ENCODE measurements around the gene C5orf63. TPM values are rescaled to one million over a fixed set of nuclear protein-coding genes. Genes with fewer than 3 reads are reported as not detected.
A peak's percentile ranks its signal among the peaks of the same experiment; 100 is the strongest.

C5orf63 gene
- total and polyA plus RNA-seq, 4 donors: 2.1 to 6.4 (median 3.8) TPM

DNA sequence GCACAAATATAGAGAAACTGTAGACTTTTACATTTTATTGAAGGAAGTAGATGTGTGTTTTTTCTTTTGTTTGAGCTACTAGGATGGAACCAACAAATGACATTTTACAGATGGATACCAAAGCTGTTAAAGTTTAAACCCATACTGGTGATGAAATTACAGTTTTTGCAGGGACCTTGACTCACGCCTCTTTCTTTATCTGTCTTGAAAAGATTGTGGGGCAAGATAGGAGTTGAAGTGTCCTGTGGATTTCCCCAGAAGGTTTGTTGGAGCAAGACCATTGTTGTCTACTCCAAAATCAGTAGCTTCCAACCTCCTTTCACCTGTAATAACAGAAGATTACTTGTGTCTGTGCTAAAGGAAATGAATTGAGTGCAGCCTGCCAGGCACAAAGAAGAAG, 4.1 kb upstream of the C5orf63 start:
- peaks cover 0 to 4% (median 0%) of the 10 kb centered on the region in 4 donors for H3K4me1 ChIP-seq (ENCODE audit: control insufficient read depth in 4 of 4, insufficient read depth in 4 of 4, low read length in 3 of 4)
- no peaks in the 10 kb centered on the region for H3K9me3 ChIP-seq (ENCODE audit: control insufficient read depth in 4 of 4, low read length in 3 of 4)
- TF ChIP-seq, protein P1, sequence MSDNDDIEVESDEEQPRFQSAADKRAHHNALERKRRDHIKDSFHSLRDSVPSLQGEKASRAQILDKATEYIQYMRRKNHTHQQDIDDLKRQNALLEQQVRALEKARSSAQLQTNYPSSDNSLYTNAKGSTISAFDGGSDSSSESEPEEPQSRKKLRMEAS (IDR thresholded peaks at IDR 0.05): no peak
- TF ChIP-seq FOXA1 (IDR thresholded peaks at IDR 0.05) (no peak), SP1 (IDR thresholded peaks at IDR 0.05) (no peak), TAF1 (conservative IDR thresholded peaks at IDR 0.05) (no peak), HNF4G (IDR thresholded peaks at IDR 0.05) (no peak), RXRA (IDR thresholded peaks at IDR 0.05) (no peak)
- TF ChIP-seq, protein P2, sequence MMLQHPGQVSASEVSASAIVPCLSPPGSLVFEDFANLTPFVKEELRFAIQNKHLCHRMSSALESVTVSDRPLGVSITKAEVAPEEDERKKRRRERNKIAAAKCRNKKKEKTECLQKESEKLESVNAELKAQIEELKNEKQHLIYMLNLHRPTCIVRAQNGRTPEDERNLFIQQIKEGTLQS (IDR thresholded peaks at IDR 0.05): no peak
- no peaks in the 10 kb centered on the region for H3K27me3 ChIP-seq (ENCODE audit: control insufficient read depth in 4 of 4, insufficient read depth in 4 of 4, low read length in 3 of 4)
- H3K9ac ChIP-seq (ENCODE audit: low read depth in 1 of 2, low read length in 2 of 2): no peak overlapping the region
- no peak overlapping the region for H3K4me3 ChIP-seq (ENCODE audit: low read depth in 1 of 3, low read length in 3 of 3)
- no peak overlapping the region for H3K27ac ChIP-seq (ENCODE audit: low read depth in 1 of 2, low read length in 2 of 2)
- no peaks in the 10 kb centered on the region for H3K36me3 ChIP-seq (ENCODE audit: control insufficient read depth in 4 of 4, insufficient read depth in 3 of 4, low read depth in 1 of 4, low read length in 3 of 4)
- 59% methylated on average over 1 of the region's 1 CpG for WGBS
- no peak for DNase-seq (ENCODE audit: low spot score)

DNA sequence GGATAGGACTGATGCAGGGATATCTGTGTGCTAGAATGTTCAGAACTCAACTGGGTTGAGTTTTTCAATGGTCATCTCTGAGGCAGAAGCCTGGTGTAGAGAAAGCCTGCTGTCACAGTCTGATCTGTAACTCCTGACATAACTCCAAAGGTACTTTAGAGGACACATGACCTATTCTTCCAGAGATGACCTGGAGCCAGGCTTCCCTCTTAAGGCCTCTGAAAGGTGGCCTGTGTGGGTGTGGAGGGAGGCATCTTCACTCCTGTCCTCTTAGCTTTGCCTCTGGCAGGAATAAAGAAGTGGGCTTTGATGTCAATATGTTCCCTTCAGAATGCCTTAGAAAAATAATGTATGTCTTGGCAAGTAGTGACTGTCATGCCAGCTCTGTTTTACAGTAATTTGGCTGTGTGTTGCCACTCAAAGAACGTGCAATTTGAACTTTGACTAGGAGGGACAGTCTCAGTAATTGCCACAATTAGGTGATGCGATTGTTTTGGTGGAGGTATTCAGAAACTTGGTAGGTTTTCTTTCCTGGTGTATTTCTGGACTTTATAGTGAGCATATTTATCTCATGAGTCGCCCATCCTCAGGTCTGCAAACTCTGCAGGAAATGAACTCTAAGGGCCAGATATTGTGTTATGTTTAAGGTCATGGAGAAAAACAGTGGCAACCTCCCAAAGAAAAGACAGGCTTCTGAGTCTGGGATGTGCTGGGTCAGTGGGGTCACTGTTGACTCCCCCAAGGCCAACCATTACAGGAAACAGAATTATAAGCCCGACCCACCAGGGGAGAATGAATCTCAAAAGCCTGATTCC, 3.2 kb upstream of the C5orf63 start:
- DNase-seq (ENCODE audit: low spot score): no peak
- no peaks in the 10 kb centered on the region for H3K36me3 ChIP-seq (ENCODE audit: control insufficient read depth in 4 of 4, insufficient read depth in 3 of 4, low read depth in 1 of 4, low read length in 3 of 4)

DNA sequence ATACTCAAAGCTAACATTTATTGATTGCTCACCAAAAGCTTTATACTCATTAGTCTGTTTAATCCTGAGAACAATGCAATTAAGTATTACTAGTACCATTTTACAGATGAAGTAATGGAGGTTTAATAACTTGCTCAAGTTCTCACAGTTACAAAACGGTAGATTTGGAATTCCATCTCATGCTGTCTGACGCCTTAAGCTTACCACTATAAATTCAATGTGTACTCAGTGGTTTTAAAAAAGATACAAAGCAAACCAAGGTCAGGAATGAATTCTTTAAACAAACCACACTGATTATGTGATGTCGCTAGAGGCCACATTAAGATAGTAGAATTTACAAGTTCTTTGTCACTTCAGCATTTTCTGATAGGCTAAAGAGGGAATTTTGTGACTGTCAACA, 1.2 kb upstream of the C5orf63 start:
- TF ChIP-seq FOXA2 (IDR thresholded peaks at IDR 0.05) (no peak), NR2F2 (IDR thresholded peaks at IDR 0.05) (no peak), JUND (IDR thresholded peaks at IDR 0.05) (no peak), GABPA (IDR thresholded peaks at IDR 0.05 in 1 of 2, conservative IDR thresholded peaks at IDR 0.05 in 1 of 2) (no peak), YY1 (IDR thresholded peaks at IDR 0.05) (no peak), EGR1 (IDR thresholded peaks at IDR 0.05; ENCODE audit: low read depth in 2 of 2) (no peak), FOXA1 (IDR thresholded peaks at IDR 0.05) (no peak), SP1 (IDR thresholded peaks at IDR 0.05) (no peak), TAF1 (conservative IDR thresholded peaks at IDR 0.05) (no peak), HNF4G (IDR thresholded peaks at IDR 0.05) (no peak), RAD21 (IDR thresholded peaks at IDR 0.05) (no peak), RXRA (IDR thresholded peaks at IDR 0.05) (no peak)
- TF ChIP-seq, protein P1 (IDR thresholded peaks at IDR 0.05): no peak
- TF ChIP-seq, protein P3, sequence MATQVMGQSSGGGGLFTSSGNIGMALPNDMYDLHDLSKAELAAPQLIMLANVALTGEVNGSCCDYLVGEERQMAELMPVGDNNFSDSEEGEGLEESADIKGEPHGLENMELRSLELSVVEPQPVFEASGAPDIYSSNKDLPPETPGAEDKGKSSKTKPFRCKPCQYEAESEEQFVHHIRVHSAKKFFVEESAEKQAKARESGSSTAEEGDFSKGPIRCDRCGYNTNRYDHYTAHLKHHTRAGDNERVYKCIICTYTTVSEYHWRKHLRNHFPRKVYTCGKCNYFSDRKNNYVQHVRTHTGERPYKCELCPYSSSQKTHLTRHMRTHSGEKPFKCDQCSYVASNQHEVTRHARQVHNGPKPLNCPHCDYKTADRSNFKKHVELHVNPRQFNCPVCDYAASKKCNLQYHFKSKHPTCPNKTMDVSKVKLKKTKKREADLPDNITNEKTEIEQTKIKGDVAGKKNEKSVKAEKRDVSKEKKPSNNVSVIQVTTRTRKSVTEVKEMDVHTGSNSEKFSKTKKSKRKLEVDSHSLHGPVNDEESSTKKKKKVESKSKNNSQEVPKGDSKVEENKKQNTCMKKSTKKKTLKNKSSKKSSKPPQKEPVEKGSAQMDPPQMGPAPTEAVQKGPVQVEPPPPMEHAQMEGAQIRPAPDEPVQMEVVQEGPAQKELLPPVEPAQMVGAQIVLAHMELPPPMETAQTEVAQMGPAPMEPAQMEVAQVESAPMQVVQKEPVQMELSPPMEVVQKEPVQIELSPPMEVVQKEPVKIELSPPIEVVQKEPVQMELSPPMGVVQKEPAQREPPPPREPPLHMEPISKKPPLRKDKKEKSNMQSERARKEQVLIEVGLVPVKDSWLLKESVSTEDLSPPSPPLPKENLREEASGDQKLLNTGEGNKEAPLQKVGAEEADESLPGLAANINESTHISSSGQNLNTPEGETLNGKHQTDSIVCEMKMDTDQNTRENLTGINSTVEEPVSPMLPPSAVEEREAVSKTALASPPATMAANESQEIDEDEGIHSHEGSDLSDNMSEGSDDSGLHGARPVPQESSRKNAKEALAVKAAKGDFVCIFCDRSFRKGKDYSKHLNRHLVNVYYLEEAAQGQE (IDR thresholded peaks at IDR 0.05): no peak
- TF ChIP-seq, protein P2 (IDR thresholded peaks at IDR 0.05): no peak
- TF ChIP-seq, protein P4, sequence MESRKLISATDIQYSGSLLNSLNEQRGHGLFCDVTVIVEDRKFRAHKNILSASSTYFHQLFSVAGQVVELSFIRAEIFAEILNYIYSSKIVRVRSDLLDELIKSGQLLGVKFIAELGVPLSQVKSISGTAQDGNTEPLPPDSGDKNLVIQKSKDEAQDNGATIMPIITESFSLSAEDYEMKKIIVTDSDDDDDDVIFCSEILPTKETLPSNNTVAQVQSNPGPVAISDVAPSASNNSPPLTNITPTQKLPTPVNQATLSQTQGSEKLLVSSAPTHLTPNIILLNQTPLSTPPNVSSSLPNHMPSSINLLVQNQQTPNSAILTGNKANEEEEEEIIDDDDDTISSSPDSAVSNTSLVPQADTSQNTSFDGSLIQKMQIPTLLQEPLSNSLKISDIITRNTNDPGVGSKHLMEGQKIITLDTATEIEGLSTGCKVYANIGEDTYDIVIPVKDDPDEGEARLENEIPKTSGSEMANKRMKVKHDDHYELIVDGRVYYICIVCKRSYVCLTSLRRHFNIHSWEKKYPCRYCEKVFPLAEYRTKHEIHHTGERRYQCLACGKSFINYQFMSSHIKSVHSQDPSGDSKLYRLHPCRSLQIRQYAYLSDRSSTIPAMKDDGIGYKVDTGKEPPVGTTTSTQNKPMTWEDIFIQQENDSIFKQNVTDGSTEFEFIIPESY (IDR thresholded peaks at IDR 0.05): no peak
- 87% methylated on average over 3 of the region's 3 CpGs for WGBS
- H3K9me3 ChIP-seq (ENCODE audit: control insufficient read depth in 4 of 4, low read length in 3 of 4): no peaks in the 10 kb centered on the region
- H3K4me1 ChIP-seq (ENCODE audit: control insufficient read depth in 4 of 4, insufficient read depth in 4 of 4, low read length in 3 of 4): peaks cover 0 to 8% (median 0%) of the 10 kb centered on the region in 4 donors
- no peak overlapping the region for H3K4me3 ChIP-seq (ENCODE audit: low read depth in 1 of 3, low read length in 3 of 3)
- H3K9ac ChIP-seq (ENCODE audit: low read depth in 1 of 2, low read length in 2 of 2): no peak overlapping the region
- DNase-seq (ENCODE audit: low spot score): no peak
- no peaks in the 10 kb centered on the region for H3K27me3 ChIP-seq (ENCODE audit: control insufficient read depth in 4 of 4, insufficient read depth in 4 of 4, low read length in 3 of 4)
- peaks cover 0 to 4% (median under 1%) of the 10 kb centered on the region in 4 donors for H3K36me3 ChIP-seq (ENCODE audit: control insufficient read depth in 4 of 4, insufficient read depth in 3 of 4, low read depth in 1 of 4, low read length in 3 of 4)
- H3K27ac ChIP-seq (ENCODE audit: low read depth in 1 of 2, low read length in 2 of 2): no peak overlapping the region

More for the DNA sequence above, 3.2 kb upstream of the C5orf63 start:
- Histone ChIP-seq H3K27ac (ENCODE audit: low read depth in 1 of 2, low read length in 2 of 2) (no peak overlapping the region), H3K4me3 (ENCODE audit: low read depth in 1 of 3, low read length in 3 of 3) (no peak overlapping the region), H3K9ac (ENCODE audit: low read depth in 1 of 2, low read length in 2 of 2) (no peak overlapping the region), H3K4me1 (ENCODE audit: control insufficient read depth in 4 of 4, insufficient read depth in 4 of 4, low read length in 3 of 4) (peaks cover 0 to 8% (median 0%) of the 10 kb centered on the region in 4 donors), H3K27me3 (ENCODE audit: control insufficient read depth in 4 of 4, insufficient read depth in 4 of 4, low read length in 3 of 4) (no peaks in the 10 kb centered on the region), H3K9me3 (ENCODE audit: control insufficient read depth in 4 of 4, low read length in 3 of 4) (no peaks in the 10 kb centered on the region)
- TF ChIP-seq NR2F2 (IDR thresholded peaks at IDR 0.05) (peak; percentile 91), RAD21 (IDR thresholded peaks at IDR 0.05) (peak in 1 of 2 donors; percentile 5), FOXA2 (IDR thresholded peaks at IDR 0.05) (no peak), JUND (IDR thresholded peaks at IDR 0.05) (no peak)
- TF ChIP-seq, protein P2 (IDR thresholded peaks at IDR 0.05): no peak
- WGBS: 58% methylated on average over 4 of the region's 4 CpGs

Data from liver (tissue), 9 donors.